ENCODE measurements around the gene PLXNB1.

The PLXNB1 gene

GRCh38 chr3:48446043-48446424 lies 16.1 kb upstream of the PLXNB1 start:
- Mint-ChIP-seq H3K27me3 (no peaks in the 10 kb centered on the region), H3K9me3 (no peaks in the 10 kb centered on the region), H3K4me3 (peak overlapping the region; percentile 89), H3K4me1 (peaks cover 33% of the 10 kb centered on the region), H3K36me3 (peaks cover 5% of the 10 kb centered on the region), H3K27ac (peak overlapping the region; percentile 78)
- no peak for ATAC-seq

GRCh38 chr3:48445277-48445882 lies 15.5 kb upstream of the PLXNB1 start:
- H3K27ac Mint-ChIP-seq, result peak overlapping the region; percentile 78

DNA sequence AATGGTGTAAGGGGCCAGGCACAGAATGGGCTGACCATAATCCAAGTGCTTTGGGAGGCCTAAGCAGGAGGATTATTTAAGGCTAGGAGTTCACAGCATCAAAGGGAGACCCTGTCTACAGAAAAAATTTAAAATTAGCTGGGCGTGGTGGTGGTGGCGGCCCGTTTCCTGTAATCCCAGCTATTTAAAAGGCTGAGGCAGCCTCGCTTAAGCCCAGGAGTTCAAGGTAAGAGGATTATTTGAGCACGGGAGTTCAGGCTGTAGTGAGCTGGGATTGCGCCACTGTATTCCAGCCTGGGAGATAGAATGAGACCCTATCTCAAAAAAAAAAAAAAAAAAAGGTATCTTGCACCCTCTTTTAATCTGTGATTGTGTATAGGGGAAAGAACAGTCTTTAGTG lies 12.1 kb upstream of the PLXNB1 start:
- H3K4me1 Mint-ChIP-seq, result peaks cover 24% of the 10 kb centered on the region
- H3K36me3 Mint-ChIP-seq, result peaks cover 5% of the 10 kb centered on the region
- no peak overlapping the region for H3K27ac Mint-ChIP-seq
- no peak overlapping the region for H3K4me3 Mint-ChIP-seq
- no peaks in the 10 kb centered on the region for H3K27me3 Mint-ChIP-seq
- no peak for ATAC-seq
- no peaks in the 10 kb centered on the region for H3K9me3 Mint-ChIP-seq

More at GRCh38 chr3:48445277-48445882, 15.5 kb upstream of the PLXNB1 start:
- ATAC-seq, result no peak
- no peaks in the 10 kb centered on the region for H3K9me3 Mint-ChIP-seq
- peaks cover 33% of the 10 kb centered on the region for H3K4me1 Mint-ChIP-seq
- peak overlapping the region; percentile 89 for H3K4me3 Mint-ChIP-seq
- H3K36me3 Mint-ChIP-seq, result peaks cover 5% of the 10 kb centered on the region
- no peaks in the 10 kb centered on the region for H3K27me3 Mint-ChIP-seq

GRCh38 chr3:48440590-48440958 lies 10.7 kb upstream of the PLXNB1 start:
- H3K9me3 Mint-ChIP-seq, result no peaks in the 10 kb centered on the region
- no peak for ATAC-seq

DNA sequence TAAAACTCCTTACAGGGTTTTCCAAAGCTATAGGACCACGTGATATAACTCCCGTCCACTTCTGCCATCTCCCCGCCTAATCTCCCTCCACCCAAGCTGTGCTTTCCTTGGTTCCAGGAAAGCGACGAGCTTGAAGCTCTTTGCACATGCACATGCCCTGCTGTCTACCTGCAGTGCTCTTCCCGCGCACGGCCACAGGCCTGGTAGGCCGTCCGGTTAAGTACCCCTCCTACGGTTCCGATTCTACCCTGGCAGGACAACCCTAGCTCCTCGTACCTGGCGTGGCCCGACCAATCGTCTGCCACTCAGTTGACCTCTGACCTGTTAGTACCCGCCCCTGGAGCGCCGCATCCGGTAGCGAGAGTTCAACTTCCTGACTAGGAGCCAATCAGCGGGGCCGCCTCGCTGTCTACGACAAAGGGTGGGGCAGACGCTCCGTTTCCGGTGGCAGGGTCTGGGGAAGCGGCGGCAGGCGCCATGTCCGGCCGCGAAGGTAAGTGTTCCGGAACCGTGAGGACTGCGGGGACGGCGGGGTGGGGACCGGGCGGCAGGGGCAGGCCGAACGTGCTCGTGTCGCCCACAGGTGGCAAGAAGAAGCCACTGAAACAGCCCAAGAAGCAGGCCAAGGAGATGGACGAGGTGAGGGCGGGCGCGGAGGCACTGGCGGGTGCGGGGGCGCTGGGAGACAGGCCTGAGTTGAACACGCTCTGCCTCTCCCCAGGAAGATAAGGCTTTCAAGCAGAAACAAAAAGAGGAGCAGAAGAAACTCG lies 10.1 kb upstream of the PLXNB1 start, which contains the start of the genes CCDC51 and TMA7:
Gene CCDC51 (minus strand): TSS at position 300 of the 770 bp plus-strand sequence. CDS start 4,991 bp downstream, outside the sequence.
Gene TMA7 (plus strand): TSS at position 438 of the 770 bp plus-strand sequence. CDS start 40 bp downstream, at position 478.
- Mint-ChIP-seq H3K27ac (peak within 1 kb of the TSS; percentile 83), H3K27me3 (no peaks in the 10 kb centered on the region), H3K4me3 (peak within 1 kb of the TSS; percentile 97), H3K9me3 (no peaks in the 10 kb centered on the region), H3K36me3 (peaks cover 5% of the 10 kb centered on the region), H3K4me1 (peaks cover 12% of the 10 kb centered on the region)
- ATAC-seq, result peak; percentile 100

More at GRCh38 chr3:48440590-48440958, 10.7 kb upstream of the PLXNB1 start:
- H3K4me1 Mint-ChIP-seq, result peaks cover 14% of the 10 kb centered on the region
- peak overlapping the region; percentile 83 for H3K27ac Mint-ChIP-seq
- H3K27me3 Mint-ChIP-seq, result no peaks in the 10 kb centered on the region
- peaks cover 5% of the 10 kb centered on the region for H3K36me3 Mint-ChIP-seq
- peak overlapping the region; percentile 97 for H3K4me3 Mint-ChIP-seq

- no peaks in the 10 kb centered on the region for H3K36me3 Mint-ChIP-seq
- H3K4me1 Mint-ChIP-seq, result peaks cover 12% of the 10 kb centered on the region
- no peaks in the 10 kb centered on the region for H3K27me3 Mint-ChIP-seq
- H3K9me3 Mint-ChIP-seq, result no peaks in the 10 kb centered on the region
- peak overlapping the region; percentile 83 for H3K27ac Mint-ChIP-seq
- no peak overlapping the region for H3K4me3 Mint-ChIP-seq
- ATAC-seq, result no peak
Measured at GRCh38 chr3:48437812-48438211, 7.9 kb upstream of the PLXNB1 start.

- Mint-ChIP-seq H3K27ac (no peak overlapping the region), H3K4me1 (peaks cover 11% of the 10 kb centered on the region), H3K36me3 (peaks cover 2% of the 10 kb centered on the region), H3K9me3 (no peaks in the 10 kb centered on the region), H3K4me3 (no peak overlapping the region), H3K27me3 (no peaks in the 10 kb centered on the region)
- ATAC-seq, result no peak
Measured at GRCh38 chr3:48436855-48437254, 7.0 kb upstream of the PLXNB1 start.

GRCh38 chr3:48436477-48436787 lies 6.5 kb upstream of the PLXNB1 start:
- Mint-ChIP-seq H3K27me3 (no peaks in the 10 kb centered on the region), H3K4me1 (peaks cover 7% of the 10 kb centered on the region), H3K9me3 (no peaks in the 10 kb centered on the region), H3K4me3 (no peak overlapping the region), H3K36me3 (peaks cover 6% of the 10 kb centered on the region), H3K27ac (no peak overlapping the region)
- no peak for ATAC-seq

- no peak overlapping the region for H3K4me3 Mint-ChIP-seq
- no peaks in the 10 kb centered on the region for H3K9me3 Mint-ChIP-seq
- H3K27ac Mint-ChIP-seq, result no peak overlapping the region
- peaks cover 7% of the 10 kb centered on the region for H3K36me3 Mint-ChIP-seq
- peaks cover 6% of the 10 kb centered on the region for H3K4me1 Mint-ChIP-seq
- ATAC-seq, result peak; percentile 51
- no peaks in the 10 kb centered on the region for H3K27me3 Mint-ChIP-seq
Measured at GRCh38 chr3:48435774-48436476, 6.0 kb upstream of the PLXNB1 start.

GRCh38 chr3:48435223-48435595 lies 5.3 kb upstream of the PLXNB1 start:
- no peak for ATAC-seq
- peaks cover 7% of the 10 kb centered on the region for H3K36me3 Mint-ChIP-seq
- H3K27ac Mint-ChIP-seq, result no peak overlapping the region
- H3K4me1 Mint-ChIP-seq, result peaks cover 9% of the 10 kb centered on the region
- H3K27me3 Mint-ChIP-seq, result peaks cover 4% of the 10 kb centered on the region
- no peak overlapping the region for H3K4me3 Mint-ChIP-seq
- no peaks in the 10 kb centered on the region for H3K9me3 Mint-ChIP-seq

- peaks cover 10% of the 10 kb centered on the region for H3K4me1 Mint-ChIP-seq
- H3K9me3 Mint-ChIP-seq, result no peaks in the 10 kb centered on the region
- no peak overlapping the region for H3K27ac Mint-ChIP-seq
- ATAC-seq, result no peak
- H3K27me3 Mint-ChIP-seq, result peaks cover 8% of the 10 kb centered on the region
- H3K36me3 Mint-ChIP-seq, result peaks cover 7% of the 10 kb centered on the region
- H3K4me3 Mint-ChIP-seq, result no peak overlapping the region
Measured at GRCh38 chr3:48434591-48435222, 4.8 kb upstream of the PLXNB1 start.

DNA sequence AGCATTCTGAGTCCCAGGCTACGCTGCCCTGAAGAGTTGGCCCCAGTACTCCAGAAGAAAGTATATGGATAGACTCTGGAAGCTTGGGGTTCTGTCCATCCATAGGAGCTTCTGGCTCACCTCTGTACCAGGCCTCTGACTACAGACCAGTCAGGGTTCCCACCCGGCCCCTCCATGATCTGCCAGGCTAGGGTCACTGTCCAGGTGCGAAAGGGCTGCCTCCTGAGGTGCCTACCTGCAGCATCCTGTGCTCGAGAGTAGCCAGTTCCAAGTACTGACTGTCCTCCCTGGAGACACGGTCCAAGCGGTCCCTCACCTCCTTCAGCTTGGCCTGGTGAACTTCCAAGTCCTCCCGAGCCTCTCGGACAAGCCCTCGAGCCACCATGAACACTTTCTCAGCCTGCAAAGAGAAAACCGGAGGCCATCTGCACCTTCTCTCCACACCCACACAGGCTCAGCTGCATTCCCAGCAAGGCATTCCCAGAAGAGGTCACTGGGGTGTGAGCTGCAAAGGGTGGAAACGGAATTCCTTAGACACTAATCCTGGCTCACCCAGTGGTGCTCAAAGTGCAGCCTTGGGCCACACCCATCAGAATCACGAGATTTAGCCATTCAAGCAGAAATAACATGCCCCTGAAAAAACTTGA lies 3.7 kb upstream of the PLXNB1 start:
- Mint-ChIP-seq H3K27me3 (peaks cover 9% of the 10 kb centered on the region), H3K4me3 (no peak overlapping the region), H3K9me3 (no peaks in the 10 kb centered on the region), H3K27ac (no peak overlapping the region), H3K4me1 (peaks cover 9% of the 10 kb centered on the region), H3K36me3 (peaks cover 7% of the 10 kb centered on the region)
- ATAC-seq, result no peak

DNA sequence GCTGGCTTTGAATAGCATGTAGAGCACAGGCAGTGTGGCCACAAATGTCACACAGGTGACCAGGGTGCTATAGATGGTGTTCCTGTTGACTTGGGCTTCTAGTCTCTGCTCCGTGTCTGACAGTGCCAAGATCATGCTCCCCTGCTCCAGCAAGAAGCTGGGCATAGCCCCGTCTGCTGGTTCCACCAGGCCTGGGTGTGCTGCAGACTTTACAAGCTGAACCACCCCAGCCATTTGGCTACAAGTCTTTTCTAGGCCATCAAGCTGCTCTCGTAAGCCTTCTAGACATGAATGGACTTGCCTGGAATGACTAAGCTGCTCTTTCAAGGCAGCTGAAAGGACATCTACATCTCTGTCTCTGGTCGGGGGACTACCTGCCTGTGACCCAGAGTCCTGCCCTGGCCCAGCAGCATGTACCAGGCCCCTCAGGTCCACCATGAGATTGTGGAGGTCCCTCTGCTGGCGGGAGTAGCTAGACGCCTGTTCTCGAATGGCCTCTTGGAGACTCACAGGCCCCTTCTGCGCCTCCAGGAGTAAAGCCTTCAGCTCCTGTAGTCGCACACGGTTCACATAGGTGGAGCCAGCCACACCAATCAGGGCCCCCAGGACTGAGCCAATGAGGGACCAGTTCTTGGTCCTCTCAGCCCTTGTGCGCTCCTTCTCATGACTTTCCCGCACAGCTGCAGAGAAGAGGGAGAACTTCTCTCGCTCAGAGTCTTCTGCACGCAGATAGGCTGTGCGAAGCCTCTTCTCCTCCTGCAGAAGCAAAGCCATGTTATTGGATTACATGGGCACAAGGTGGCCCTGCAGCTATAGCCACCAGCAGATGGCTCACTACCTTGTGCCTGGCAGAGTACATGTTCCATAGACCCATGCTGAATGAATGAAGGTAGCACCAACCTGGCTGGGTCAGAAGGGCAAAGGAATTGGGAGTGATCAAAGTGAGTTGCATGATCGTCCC lies 2.8 kb upstream of the PLXNB1 start:
- H3K9me3 Mint-ChIP-seq, result no peaks in the 10 kb centered on the region
- ATAC-seq, result no peak
- no peak overlapping the region for H3K4me3 Mint-ChIP-seq
- H3K27ac Mint-ChIP-seq, result no peak overlapping the region
- H3K36me3 Mint-ChIP-seq, result peaks cover 7% of the 10 kb centered on the region
- H3K27me3 Mint-ChIP-seq, result peaks cover 18% of the 10 kb centered on the region
- peaks cover 9% of the 10 kb centered on the region for H3K4me1 Mint-ChIP-seq

Data from stimulated activated memory B cell treated with anti-CD40 and anti-IgM and Interleukin-4, amounts not matched to agents 10 μg/mL and 1 μg/mL and 100 μg/mL, for 72 hours (primary cell).